GM21529 (cell line): ENCODE data around the gene PLIN5.

Experiments used
- ATAC-seq: cut with Tn5 transposase; IDR thresholded peaks from one replicate; pipeline ENCODE4 v1.9.1; 2021; ENCODE audit not compliant: unreplicated experiment

Gene PLIN5, protein sequence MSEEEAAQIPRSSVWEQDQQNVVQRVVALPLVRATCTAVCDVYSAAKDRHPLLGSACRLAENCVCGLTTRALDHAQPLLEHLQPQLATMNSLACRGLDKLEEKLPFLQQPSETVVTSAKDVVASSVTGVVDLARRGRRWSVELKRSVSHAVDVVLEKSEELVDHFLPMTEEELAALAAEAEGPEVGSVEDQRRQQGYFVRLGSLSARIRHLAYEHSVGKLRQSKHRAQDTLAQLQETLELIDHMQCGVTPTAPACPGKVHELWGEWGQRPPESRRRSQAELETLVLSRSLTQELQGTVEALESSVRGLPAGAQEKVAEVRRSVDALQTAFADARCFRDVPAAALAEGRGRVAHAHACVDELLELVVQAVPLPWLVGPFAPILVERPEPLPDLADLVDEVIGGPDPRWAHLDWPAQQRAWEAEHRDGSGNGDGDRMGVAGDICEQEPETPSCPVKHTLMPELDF

DNA sequence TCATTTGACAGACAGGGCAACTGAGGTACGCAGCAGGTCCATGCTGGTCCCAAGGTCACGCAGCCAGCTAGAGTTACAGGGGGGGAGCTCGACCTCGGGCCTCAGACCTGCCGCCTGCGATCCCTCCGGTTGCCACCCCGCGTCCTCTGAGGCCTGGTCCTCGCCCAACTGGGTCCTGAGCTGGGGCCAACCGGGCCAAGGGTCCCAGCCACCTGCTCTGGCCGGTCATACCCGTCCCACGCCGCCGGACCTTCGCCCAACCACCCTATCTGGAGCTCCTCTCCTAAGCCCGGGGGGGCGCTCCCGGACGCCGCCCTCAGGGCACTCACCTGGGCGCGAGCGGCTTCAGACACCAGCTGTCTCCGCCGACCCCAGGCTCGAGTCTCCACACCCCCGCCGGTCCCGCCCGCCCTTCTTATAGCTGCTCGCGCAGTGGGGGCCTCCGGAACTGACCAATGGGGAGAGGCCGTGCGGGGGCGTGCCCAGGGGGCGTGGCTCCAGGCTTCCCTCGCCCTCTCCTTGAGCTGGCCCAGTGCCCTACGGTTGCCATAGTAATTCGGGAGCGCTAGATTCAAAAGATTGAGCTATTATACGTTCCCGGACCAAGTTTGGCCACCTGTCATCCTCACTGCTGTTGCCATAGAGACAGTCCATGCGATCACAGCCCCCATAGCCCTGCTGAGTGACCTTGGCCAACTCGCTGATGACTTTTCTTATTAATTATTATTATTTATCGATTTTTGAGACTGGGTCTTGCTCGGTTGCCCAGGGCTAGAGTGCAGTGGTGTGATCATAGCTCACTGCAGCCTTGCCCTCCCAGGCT, at the start of gene PLIN5:
Gene PLIN5, minus strand, starts transcription at position 389 of the 823 bp plus-strand sequence. CDS start 1,150 bp downstream, outside the sequence.
- ATAC-seq, result no peak

DNA sequence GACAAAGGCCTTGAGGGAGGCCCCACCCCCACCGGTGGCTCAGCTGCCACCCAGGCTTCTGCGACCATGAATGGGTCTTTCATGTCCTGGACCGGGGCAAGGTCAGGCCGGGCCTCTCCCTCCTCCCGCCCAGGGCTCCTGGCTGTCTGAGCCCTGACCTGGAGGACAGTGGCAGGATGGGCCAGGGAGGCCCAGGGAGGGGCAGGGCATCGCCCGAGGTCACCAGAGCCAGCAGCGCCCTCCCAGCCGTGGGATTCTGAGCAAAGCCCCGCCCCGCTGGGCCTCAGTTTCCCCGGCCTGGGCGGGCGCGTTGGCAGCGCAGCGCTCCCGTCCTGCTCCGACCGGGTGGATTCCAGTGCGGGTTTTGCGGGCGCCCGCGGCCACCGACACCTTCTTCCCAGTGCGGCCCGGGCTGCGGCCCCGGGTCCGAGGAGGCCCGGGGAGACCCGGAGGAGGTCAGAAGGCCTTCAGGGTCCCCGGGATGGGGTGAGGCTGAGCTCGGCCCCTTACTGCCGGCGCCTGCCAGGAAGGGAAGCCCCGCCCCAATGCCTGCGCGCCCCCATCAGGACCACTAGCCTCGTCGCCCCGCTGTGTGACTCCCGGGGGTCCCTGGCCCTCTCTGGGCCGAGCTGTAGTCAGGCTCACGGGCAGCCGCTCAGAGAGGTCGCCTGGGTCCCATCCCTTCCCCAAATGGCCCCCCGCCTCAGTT, 49.1 kb upstream of the PLIN5 start:
- ATAC-seq, result no peak

GRCh38 chr19:4582980-4583842, 48.2 kb upstream of the PLIN5 start:
- ATAC-seq, result no peak

GRCh38 chr19:4581666-4582553, 46.9 kb upstream of the PLIN5 start:
- ATAC-seq, result no peak

DNA sequence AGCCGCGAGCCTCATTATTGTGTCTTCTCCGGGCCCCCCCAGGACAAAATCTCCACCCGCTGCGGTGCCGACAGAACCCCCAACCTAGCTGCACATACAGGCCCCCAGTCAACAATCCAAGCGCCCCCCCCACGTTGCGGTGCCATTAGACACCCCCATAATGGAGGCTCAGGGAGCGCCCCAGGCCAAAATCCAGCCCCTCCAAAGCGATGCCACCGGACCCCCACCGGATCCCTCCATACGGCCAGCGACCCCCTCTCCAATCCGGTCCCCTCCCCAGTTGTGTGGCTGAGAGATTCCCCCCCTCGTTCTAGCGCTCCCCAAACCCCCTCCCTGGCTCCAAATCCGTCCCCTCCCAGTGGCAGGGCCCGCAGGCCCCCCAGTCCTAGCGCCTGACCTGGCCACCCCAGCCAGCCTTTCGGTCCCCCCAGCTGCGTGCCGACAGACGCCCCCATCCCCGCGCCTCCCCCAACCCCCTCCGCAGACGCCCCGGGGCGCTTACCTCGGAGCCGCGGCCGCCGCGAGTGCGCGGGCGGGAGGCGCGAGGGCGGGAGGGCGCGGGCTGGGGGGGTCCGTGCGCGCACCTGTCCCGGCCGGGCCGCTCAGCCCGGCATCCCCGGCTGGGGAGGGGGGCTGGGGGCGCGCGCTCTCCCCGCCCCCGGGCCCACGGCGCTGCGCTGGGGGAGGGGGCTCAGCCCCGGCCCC, 46.1 kb upstream of the PLIN5 start:
- ATAC-seq, result no peak

- ATAC-seq, result no peak
Observed at GRCh38 chr19:4580021-4580901, 45.2 kb upstream of the PLIN5 start.

GRCh38 chr19:4579389-4579788, 44.4 kb upstream of the PLIN5 start:
- no peak for ATAC-seq

GRCh38 chr19:4578552-4579248, 43.7 kb upstream of the PLIN5 start:
- no peak for ATAC-seq

- ATAC-seq, result no peak
Observed at GRCh38 chr19:4577020-4577782, 42.2 kb upstream of the PLIN5 start.

DNA sequence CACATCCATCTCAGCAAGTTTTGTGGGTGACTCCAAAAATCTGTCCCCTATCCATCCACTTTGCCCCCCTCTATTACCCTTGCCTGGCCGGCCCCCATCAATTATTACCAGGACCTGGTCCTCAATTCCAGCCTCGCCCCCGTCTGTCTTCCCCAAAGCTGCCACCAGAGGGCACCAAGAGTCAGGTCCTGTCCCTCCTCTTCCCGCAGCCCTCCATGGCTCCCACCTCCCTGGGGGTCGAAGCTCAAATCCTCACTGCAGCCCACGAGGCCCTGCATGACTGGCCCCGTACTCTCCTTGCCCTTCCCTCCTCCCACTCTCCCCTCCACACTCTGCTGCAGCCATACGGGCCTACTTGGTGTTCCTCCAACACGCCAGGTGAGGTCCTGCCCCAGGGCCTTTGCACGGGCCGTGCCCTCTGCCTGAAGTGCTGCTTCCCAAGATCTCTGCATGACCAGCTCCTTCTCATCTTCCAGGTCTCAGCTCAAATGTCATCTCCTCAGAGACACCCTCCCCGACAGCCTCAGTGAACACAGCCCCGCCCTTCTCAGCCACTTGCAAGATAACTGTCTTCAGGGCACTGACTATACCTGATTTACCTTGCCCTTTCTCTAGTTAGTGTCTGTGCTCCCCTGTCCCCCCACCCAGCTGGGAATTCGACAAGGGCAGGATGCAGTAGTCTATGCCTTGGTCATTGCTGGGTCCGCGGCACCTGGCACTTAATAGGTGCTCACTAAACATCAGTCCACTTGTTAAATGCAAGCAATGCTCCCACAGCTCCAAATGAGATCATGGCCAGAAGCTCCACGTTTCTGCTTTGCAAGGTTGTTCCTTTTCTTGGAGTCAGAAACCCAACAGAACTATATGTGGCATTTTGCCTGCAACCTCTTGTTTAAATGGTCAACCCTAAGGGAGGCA, 41.3 kb upstream of the PLIN5 start:
- ATAC-seq, result no peak

DNA sequence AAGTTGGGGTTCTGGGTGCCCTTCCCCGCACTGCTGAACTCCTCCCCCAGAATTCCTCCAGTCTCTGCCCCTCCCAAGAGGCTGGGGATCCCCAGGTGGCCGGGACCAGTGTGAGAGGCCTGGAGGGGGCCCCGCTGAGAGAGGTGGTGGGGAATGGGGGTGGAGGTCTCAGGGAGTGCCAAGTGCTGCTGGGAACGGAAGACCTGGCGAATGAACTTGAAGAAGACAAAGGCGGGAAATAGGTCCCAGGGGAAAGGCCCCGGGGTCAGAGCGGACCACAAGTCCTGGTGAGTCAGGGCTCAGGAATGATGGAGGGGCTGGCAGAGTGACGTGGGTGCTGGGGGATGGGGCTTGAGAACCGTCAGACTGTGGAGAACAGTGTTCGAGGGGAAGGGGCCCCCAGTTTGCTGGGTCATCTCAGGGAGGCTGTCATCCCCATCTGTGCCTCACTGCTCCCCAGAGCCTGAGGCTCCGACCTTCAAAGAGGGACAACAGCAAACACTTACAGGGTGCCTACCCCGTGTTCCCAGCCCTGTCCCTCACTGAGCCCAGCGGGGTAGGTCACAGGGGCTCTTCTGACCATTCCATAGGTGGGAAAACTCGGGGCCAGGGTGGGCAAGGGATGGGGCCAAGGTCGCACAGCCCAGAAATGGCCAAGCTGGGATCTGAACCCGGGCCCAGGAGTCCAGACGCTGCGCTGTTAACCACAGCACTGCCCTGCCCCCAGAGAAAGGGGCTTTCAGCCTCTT, 40.4 kb upstream of the PLIN5 start:
- no peak for ATAC-seq

DNA sequence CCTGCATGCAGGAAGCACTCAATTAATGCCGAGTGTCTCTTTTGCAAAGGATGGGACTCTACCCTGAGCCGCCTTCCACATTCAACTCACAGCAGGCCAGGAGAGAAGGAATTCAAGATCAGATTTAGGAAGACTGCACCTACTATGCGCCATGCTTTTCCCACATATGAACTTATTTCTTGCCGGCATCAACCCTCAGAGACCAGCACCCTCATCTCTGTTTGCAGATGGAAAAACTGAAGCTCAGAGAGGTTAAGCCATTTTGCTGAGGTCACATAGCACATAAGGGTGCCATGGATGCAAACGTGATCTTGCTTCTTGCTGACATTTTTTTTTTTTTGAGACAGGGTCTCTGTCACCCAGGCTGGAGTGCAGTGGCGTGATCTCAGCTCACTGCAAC, 38.7 kb upstream of the PLIN5 start:
- ATAC-seq, result no peak

DNA sequence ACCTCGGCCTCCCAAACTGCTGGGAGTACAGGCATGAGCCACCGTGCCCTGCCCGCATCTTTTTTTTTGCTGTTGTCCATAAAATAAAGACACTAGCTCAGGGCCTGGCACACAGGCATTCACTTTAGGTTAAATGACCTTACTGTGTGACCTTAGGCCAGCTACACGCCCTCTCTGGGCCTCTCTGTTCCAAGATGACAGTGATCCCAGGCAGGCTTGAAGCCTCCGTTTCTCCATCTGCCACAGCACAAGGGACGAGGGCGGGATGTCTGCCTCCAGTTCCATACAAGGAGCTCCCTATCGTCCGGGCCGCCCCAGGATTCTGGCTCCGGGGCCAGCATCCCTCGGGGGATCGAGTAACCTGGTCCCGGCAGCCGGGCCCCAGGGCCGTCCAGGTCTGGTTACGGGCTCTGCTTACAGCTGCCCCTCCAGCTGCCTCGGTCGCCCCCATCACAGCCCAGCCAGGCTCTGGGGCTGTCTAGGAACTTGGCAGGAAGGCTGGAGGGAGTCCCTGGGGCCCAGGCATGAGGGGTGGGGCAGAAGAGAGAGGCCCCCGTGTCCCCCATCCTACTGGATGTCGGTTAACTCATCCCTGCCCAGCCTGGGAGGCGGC, 36.4 kb upstream of the PLIN5 start:
- no peak for ATAC-seq

DNA sequence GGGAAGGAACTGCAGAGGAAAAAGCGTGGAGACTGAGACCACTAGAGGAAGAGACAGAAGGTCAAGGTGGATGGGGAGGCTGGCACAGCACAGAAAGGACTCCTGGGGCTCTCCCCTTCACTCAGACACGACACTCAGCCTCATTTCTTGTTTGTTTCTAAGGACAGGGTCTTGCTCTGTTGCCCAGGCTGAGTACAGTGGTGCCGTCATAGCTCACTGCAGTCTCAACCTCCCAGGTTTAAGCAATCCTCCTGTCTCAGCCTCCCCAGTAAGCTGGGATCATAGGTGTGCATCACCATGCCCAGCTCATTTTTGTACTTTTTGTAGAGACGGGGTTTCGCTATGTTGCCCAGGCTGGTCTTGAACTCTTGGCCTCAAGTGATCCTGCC, 35.9 kb upstream of the PLIN5 start:
- no peak for ATAC-seq
